HepG2 (cell line): ENCODE measurements around the gene PKD2L1. TPM values are rescaled to one million over a fixed set of nuclear protein-coding genes. Genes with fewer than 3 reads are reported as not detected.
A peak's percentile ranks its signal among the peaks of the same experiment; 100 is the strongest.

ENCODE experiments used
- ATF7-NPFF ChIP-seq: sonication (generic); formaldehyde crosslinking; IDR thresholded peaks from 2 replicates; pipeline ENCODE4 v1.8.1; 2023; ENCODE audit warnings: mild to moderate bottlenecking, low read depth, missing genetic modification reagents, moderate library complexity
- EZH2 ChIP-seq: conservative IDR thresholded peaks from 2 replicates; pipeline ENCODE4 v1.6.1; 2012; ENCODE audit warnings: mild to moderate bottlenecking, low read depth, low read length, moderate library complexity
- FOXA3 ChIP-seq: IDR thresholded peaks from 2 replicates; pipeline ENCODE4 v1.6.1; 2016; ENCODE audit warnings: missing genetic modification reagents, missing compliant biosample characterization
- HMG20A ChIP-seq: IDR thresholded peaks from 2 replicates; pipeline ENCODE4 v1.6.1; 2016; ENCODE audit warnings: borderline replicate concordance
- KLF9 ChIP-seq: IDR thresholded peaks from 2 replicates; pipeline ENCODE4 v1.6.1; 2016; ENCODE audit warnings: low read depth
- LCORL ChIP-seq, 2 experiments: fragments of 450-650 bp in 1 of 2; sonication (generic) in 1 of 2; formaldehyde crosslinking in 1 of 2; IDR thresholded peaks; 2 replicates each; pipeline versions ENCODE4 v1.5.0 to v1.6.1; 2017 to 2020; ENCODE audit warnings: antibody characterized with exemption in 1 of 2, missing genetic modification reagents in 1 of 2
- MTA3 ChIP-seq: sonication (generic); formaldehyde crosslinking; IDR thresholded peaks from 2 replicates; pipeline ENCODE4 v1.4.0; 2020; ENCODE audit warnings: missing genetic modification reagents
- POLR2A ChIP-seq, 2 experiments: IDR thresholded peaks; 2 replicates each; pipeline ENCODE4 v1.6.1; 2011; ENCODE audit warnings: low read depth in 2 of 2, low read length in 2 of 2, mild to moderate bottlenecking in 1 of 2, moderate library complexity in 1 of 2; ENCODE audit not compliant: insufficient read depth in 1 of 2
- YY1 ChIP-seq: IDR thresholded peaks from 2 replicates; pipeline ENCODE4 v1.6.1; 2011; ENCODE audit warnings: low read length, low read depth, moderate library complexity, mild to moderate bottlenecking; ENCODE audit not compliant: insufficient read depth, insufficient replicate concordance
- ZNF749 ChIP-seq: sonication (generic); formaldehyde crosslinking; IDR thresholded peaks from 2 replicates; pipeline ENCODE4 v1.8.0; 2022; ENCODE audit warnings: mild to moderate bottlenecking, missing genetic modification reagents, moderate library complexity, borderline replicate concordance
- polyA plus RNA-seq, 8 experiments: library from polyadenylated mRNA; depleted of rRNA in 3 of 8; stranded (reverse) in 7 of 8; unstranded in 1 of 8; fragments of >200 nt; fragmentation: Illumina TruSeq in 4 of 8; extraction: Trizol in 4 of 8; gene quantifications; 2 replicates each; pipeline versions ENCODE4 v1.2.1 to v1.2.3, GENCODE V29; 2011 to 2016; ENCODE audit warnings: low read depth in 4 of 8, missing spikeins in 1 of 8, mixed read lengths in 1 of 8; ENCODE audit not compliant: insufficient read depth in 1 of 8
- total RNA-seq, 5 experiments: library from RNA; depleted of rRNA; stranded (reverse); fragments of >200 nt; fragmentation: Illumina TruSeq; extraction: Trizol; gene quantifications; 2 replicates each; pipeline ENCODE4 v1.2.3, GENCODE V29; 2016; ENCODE audit warnings: low read depth in 1 of 5
- TF ChIP-seq, protein P1 (sequence below): sonication (generic); formaldehyde crosslinking; IDR thresholded peaks from 2 replicates; pipeline ENCODE4 v1.5.1; 2020; ENCODE audit warnings: mild to moderate bottlenecking, missing genetic modification reagents, moderate library complexity
- TF ChIP-seq, protein P2 (sequence below): conservative IDR thresholded peaks from 2 replicates; pipeline ENCODE4 v1.6.1; 2018; ENCODE audit warnings: missing genetic modification reagents
- TF ChIP-seq, protein P3 (sequence below): sonication (generic); formaldehyde crosslinking; IDR thresholded peaks from 2 replicates; pipeline ENCODE4 v1.4.0; 2020; ENCODE audit warnings: missing genetic modification reagents, borderline replicate concordance
- TF ChIP-seq, protein P4 (sequence below): sonication (generic); formaldehyde crosslinking; IDR thresholded peaks from 2 replicates; pipeline ENCODE4 v1.8.0; 2022; ENCODE audit warnings: mild to moderate bottlenecking, missing genetic modification reagents, moderate library complexity
- TF ChIP-seq, protein P5 (sequence below): sonication (generic); formaldehyde crosslinking; IDR thresholded peaks from 2 replicates; pipeline ENCODE4 v1.5.0; 2020; ENCODE audit warnings: mild to moderate bottlenecking, missing genetic modification reagents
- TF ChIP-seq, protein P6 (sequence below): sonication (generic); formaldehyde crosslinking; IDR thresholded peaks from 2 replicates; pipeline ENCODE4 v1.5.0; 2020; ENCODE audit warnings: mild to moderate bottlenecking, low read depth, missing genetic modification reagents, borderline replicate concordance

The PKD2L1 gene
- total and polyA plus RNA-seq, 2 of the 13 experiments (the other 11 are each of a cell fraction or from before 2014, with no cell fraction given) = 0.07 to 0.15 TPM

DNA sequence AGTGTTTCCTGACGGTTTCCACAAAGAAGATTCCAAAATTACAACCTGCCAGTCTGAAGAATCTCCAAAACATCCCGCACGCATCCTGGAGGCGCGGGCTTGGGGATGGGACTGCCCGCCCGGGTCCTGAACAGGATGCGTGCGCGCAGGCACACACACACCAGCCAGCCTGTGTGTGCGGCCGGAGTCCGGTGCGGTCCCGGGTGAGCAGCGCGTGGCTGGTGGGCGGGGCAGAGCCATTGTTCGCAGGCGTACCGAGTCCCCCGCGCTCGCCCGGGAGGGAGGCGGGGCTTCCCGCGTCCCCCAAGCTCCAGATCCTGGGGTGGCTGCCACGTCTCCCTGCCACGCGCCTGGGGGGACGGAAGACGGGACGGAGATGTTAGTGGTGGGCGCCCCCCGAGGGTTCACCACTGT is 16.3 kb upstream of the PKD2L1 start (continued):
- TF ChIP-seq, protein P1, sequence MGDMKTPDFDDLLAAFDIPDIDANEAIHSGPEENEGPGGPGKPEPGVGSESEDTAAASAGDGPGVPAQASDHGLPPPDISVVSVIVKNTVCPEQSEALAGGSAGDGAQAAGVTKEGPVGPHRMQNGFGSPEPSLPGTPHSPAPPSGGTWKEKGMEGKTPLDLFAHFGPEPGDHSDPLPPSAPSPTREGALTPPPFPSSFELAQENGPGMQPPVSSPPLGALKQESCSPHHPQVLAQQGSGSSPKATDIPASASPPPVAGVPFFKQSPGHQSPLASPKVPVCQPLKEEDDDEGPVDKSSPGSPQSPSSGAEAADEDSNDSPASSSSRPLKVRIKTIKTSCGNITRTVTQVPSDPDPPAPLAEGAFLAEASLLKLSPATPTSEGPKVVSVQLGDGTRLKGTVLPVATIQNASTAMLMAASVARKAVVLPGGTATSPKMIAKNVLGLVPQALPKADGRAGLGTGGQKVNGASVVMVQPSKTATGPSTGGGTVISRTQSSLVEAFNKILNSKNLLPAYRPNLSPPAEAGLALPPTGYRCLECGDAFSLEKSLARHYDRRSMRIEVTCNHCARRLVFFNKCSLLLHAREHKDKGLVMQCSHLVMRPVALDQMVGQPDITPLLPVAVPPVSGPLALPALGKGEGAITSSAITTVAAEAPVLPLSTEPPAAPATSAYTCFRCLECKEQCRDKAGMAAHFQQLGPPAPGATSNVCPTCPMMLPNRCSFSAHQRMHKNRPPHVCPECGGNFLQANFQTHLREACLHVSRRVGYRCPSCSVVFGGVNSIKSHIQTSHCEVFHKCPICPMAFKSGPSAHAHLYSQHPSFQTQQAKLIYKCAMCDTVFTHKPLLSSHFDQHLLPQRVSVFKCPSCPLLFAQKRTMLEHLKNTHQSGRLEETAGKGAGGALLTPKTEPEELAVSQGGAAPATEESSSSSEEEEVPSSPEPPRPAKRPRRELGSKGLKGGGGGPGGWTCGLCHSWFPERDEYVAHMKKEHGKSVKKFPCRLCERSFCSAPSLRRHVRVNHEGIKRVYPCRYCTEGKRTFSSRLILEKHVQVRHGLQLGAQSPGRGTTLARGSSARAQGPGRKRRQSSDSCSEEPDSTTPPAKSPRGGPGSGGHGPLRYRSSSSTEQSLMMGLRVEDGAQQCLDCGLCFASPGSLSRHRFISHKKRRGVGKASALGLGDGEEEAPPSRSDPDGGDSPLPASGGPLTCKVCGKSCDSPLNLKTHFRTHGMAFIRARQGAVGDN (CRISPR knock-in tag) = peak; percentile 77
- TF ChIP-seq, protein P2, sequence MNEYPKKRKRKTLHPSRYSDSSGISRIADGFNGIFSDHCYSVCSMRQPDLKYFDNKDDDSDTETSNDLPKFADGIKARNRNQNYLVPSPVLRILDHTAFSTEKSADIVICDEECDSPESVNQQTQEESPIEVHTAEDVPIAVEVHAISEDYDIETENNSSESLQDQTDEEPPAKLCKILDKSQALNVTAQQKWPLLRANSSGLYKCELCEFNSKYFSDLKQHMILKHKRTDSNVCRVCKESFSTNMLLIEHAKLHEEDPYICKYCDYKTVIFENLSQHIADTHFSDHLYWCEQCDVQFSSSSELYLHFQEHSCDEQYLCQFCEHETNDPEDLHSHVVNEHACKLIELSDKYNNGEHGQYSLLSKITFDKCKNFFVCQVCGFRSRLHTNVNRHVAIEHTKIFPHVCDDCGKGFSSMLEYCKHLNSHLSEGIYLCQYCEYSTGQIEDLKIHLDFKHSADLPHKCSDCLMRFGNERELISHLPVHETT = 0 out of 2 replicates have a peak, but pooled peaks have one; percentile 53
- TF ChIP-seq YY1 = peak; percentile 41
- TF ChIP-seq, protein P3, sequence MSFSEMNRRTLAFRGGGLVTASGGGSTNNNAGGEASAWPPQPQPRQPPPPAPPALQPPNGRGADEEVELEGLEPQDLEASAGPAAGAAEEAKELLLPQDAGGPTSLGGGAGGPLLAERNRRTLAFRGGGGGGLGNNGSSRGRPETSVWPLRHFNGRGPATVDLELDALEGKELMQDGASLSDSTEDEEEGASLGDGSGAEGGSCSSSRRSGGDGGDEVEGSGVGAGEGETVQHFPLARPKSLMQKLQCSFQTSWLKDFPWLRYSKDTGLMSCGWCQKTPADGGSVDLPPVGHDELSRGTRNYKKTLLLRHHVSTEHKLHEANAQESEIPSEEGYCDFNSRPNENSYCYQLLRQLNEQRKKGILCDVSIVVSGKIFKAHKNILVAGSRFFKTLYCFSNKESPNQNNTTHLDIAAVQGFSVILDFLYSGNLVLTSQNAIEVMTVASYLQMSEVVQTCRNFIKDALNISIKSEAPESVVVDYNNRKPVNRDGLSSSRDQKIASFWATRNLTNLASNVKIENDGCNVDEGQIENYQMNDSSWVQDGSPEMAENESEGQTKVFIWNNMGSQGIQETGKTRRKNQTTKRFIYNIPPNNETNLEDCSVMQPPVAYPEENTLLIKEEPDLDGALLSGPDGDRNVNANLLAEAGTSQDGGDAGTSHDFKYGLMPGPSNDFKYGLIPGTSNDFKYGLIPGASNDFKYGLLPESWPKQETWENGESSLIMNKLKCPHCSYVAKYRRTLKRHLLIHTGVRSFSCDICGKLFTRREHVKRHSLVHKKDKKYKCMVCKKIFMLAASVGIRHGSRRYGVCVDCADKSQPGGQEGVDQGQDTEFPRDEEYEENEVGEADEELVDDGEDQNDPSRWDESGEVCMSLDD = peak; percentile 94; the same call in 1 of the 2 replicates
- TF ChIP-seq MTA3 (CRISPR knock-in tag) = no peak
- TF ChIP-seq FOXA3 = peak; percentile 61; the same call in 1 of the 2 replicates
- no peak for TF ChIP-seq EZH2
- TF ChIP-seq KLF9 (CRISPR knock-in tag) = peak; percentile 93; the same call in 1 of the 2 replicates
- TF ChIP-seq ZNF749 (CRISPR knock-in tag) = 0 out of 2 replicates have a peak, but pooled peaks have one; percentile 48
- TF ChIP-seq POLR2A (IDR thresholded peaks at IDR 0.05; ENCODE audit: insufficient read depth in 1 of 2, low read depth in 2 of 2, low read length in 2 of 2) = peak in 1 of 2 experiments; percentile 79; a peak in 2 of 4 replicates
- TF ChIP-seq, protein P4, sequence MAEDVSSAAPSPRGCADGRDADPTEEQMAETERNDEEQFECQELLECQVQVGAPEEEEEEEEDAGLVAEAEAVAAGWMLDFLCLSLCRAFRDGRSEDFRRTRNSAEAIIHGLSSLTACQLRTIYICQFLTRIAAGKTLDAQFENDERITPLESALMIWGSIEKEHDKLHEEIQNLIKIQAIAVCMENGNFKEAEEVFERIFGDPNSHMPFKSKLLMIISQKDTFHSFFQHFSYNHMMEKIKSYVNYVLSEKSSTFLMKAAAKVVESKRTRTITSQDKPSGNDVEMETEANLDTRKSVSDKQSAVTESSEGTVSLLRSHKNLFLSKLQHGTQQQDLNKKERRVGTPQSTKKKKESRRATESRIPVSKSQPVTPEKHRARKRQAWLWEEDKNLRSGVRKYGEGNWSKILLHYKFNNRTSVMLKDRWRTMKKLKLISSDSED (CRISPR knock-in tag) = no peak
- TF ChIP-seq LCORL (IDR thresholded peaks at IDR 0.05) = no peak
- peak; percentile 79 for TF ChIP-seq LCORL (CRISPR knock-in tag; IDR thresholded peaks at IDR 0.05)
- TF ChIP-seq, protein P5, sequence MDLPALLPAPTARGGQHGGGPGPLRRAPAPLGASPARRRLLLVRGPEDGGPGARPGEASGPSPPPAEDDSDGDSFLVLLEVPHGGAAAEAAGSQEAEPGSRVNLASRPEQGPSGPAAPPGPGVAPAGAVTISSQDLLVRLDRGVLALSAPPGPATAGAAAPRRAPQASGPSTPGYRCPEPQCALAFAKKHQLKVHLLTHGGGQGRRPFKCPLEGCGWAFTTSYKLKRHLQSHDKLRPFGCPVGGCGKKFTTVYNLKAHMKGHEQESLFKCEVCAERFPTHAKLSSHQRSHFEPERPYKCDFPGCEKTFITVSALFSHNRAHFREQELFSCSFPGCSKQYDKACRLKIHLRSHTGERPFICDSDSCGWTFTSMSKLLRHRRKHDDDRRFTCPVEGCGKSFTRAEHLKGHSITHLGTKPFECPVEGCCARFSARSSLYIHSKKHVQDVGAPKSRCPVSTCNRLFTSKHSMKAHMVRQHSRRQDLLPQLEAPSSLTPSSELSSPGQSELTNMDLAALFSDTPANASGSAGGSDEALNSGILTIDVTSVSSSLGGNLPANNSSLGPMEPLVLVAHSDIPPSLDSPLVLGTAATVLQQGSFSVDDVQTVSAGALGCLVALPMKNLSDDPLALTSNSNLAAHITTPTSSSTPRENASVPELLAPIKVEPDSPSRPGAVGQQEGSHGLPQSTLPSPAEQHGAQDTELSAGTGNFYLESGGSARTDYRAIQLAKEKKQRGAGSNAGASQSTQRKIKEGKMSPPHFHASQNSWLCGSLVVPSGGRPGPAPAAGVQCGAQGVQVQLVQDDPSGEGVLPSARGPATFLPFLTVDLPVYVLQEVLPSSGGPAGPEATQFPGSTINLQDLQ (CRISPR knock-in tag) = no peak
- TF ChIP-seq, protein P6, sequence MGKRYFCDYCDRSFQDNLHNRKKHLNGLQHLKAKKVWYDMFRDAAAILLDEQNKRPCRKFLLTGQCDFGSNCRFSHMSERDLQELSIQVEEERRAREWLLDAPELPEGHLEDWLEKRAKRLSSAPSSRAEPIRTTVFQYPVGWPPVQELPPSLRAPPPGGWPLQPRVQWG (CRISPR knock-in tag) = no peak
- peak; percentile 29; the same call in 1 of the 2 replicates for TF ChIP-seq HMG20A
- TF ChIP-seq ATF7-NPFF (CRISPR knock-in tag) = 0 out of 2 replicates have a peak, but pooled peaks have one; percentile 29
